GM18502 (cell line): Measurements from ENCODE around the gene LRP2BP.
"Not testable (repeated sequence)": the region's sequence is repeated elsewhere in the genome, so short reads cannot be mapped to it uniquely, and the experiment has no call there.

Source experiments
- ATAC-seq: cut with Tn5 transposase; IDR thresholded peaks from one replicate; pipeline ENCODE4 v1.9.1; 2021; ENCODE audit warnings: mild to moderate bottlenecking; ENCODE audit not compliant: unreplicated experiment, poor library complexity

Gene LRP2BP

GRCh38 chr4:185363251-185363650 lies 32.5 kb downstream of the LRP2BP start:
- ATAC-seq = no peak

GRCh38 chr4:185362570-185362969 lies 33.2 kb downstream of the LRP2BP start:
- not testable (repeated sequence) for ATAC-seq

- no peak for ATAC-seq
These were observed 33.9 kb downstream of the LRP2BP start for GRCh38 chr4:185361872-185362271.

- no peak for ATAC-seq
These were observed 35.8 kb downstream of the LRP2BP start for GRCh38 chr4:185359767-185360446.

- ATAC-seq = no peak
These were observed 36.8 kb downstream of the LRP2BP start for GRCh38 chr4:185358959-185359358.

GRCh38 chr4:185358514-185358913 lies 37.2 kb downstream of the LRP2BP start:
- no peak for ATAC-seq

- ATAC-seq = no peak
These were observed 37.8 kb downstream of the LRP2BP start for GRCh38 chr4:185357733-185358440.

GRCh38 chr4:185357211-185357610 lies 38.5 kb downstream of the LRP2BP start:
- no peak for ATAC-seq

GRCh38 chr4:185352741-185353140 lies 43.0 kb downstream of the LRP2BP start:
- no peak for ATAC-seq

- ATAC-seq = no peak
These were observed 43.5 kb downstream of the LRP2BP start for GRCh38 chr4:185352202-185352601.

GRCh38 chr4:185351691-185352090 lies 44.0 kb downstream of the LRP2BP start:
- ATAC-seq = no peak

- ATAC-seq = no peak
These were observed 48.6 kb downstream of the LRP2BP start for GRCh38 chr4:185346975-185347601.

GRCh38 chr4:185344743-185345538 lies 50.8 kb downstream of the LRP2BP start:
- peak; percentile 57 for ATAC-seq

- ATAC-seq = peak; percentile 44
These were observed 51.8 kb downstream of the LRP2BP start for GRCh38 chr4:185343726-185344581.

- peak; percentile 54 for ATAC-seq
These were observed 53.9 kb downstream of the LRP2BP start for GRCh38 chr4:185341841-185342240.

GRCh38 chr4:185341377-185341776 lies 54.3 kb downstream of the LRP2BP start:
- ATAC-seq = no peak

- ATAC-seq = peak; percentile 33
These were observed 55.8 kb downstream of the LRP2BP start for GRCh38 chr4:185339941-185340340.

- no peak for ATAC-seq
These were observed 60.1 kb downstream of the LRP2BP start for GRCh38 chr4:185335579-185335978.

GRCh38 chr4:185334326-185334725 lies 61.4 kb downstream of the LRP2BP start:
- no peak for ATAC-seq
